GM20000 (cell line): ENCODE measurements around the gene CYP39A1.

ENCODE experiments used
- DNase-seq: peaks from one replicate; pipeline ENCODE4 v3.0.0; 2012; ENCODE audit warnings: low spot score
- TF ChIP-seq, protein P1 (sequence below): IDR thresholded peaks from 2 replicates; pipeline ENCODE4 v1.5.1; 2012; ENCODE audit warnings: mild to moderate bottlenecking, control low read depth; ENCODE audit errors: extremely low read depth, missing control alignments

CYP39A1 gene

DNA sequence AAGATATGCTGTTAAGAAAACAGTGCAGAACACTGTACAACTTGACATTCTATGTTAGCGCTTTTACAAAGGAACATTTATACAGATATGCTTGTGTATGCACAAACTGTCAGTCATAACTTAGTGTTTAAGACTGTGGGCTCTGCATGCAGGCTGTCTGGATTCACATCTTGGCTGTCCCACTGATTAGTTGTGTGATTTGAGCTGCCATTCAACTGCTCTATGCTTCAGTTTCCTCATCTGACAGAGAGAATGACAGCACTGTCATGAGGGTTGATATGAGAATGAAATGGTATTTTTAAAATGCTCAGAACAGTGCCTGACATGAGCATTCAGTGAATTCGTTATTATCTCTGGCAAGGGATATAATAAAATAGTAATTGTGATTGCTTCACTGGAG lies 8.9 kb upstream of the CYP39A1 start:
- TF ChIP-seq, protein P1, sequence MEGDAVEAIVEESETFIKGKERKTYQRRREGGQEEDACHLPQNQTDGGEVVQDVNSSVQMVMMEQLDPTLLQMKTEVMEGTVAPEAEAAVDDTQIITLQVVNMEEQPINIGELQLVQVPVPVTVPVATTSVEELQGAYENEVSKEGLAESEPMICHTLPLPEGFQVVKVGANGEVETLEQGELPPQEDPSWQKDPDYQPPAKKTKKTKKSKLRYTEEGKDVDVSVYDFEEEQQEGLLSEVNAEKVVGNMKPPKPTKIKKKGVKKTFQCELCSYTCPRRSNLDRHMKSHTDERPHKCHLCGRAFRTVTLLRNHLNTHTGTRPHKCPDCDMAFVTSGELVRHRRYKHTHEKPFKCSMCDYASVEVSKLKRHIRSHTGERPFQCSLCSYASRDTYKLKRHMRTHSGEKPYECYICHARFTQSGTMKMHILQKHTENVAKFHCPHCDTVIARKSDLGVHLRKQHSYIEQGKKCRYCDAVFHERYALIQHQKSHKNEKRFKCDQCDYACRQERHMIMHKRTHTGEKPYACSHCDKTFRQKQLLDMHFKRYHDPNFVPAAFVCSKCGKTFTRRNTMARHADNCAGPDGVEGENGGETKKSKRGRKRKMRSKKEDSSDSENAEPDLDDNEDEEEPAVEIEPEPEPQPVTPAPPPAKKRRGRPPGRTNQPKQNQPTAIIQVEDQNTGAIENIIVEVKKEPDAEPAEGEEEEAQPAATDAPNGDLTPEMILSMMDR: no peak
- no peak for DNase-seq

DNA sequence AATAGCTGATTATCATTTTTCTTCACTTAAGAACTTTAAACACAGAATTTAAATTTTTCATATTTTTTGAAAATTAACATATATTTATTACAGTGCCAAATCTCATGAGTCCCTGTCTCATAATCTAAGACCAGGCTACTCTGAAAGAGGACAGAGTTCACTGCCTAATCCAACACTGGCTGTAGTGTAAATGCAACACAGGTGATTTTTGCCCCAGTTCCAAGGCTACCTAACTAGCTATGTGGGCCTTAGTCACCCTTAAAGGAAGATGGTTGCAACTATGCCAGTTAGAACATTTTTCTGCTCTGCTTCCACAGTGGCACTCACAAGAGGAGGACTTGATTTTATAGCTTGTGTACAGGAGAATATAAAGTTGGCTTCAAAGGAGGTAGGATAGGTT lies 5.0 kb upstream of the CYP39A1 start:
- DNase-seq: no peak
- TF ChIP-seq, protein P1: no peak

DNA sequence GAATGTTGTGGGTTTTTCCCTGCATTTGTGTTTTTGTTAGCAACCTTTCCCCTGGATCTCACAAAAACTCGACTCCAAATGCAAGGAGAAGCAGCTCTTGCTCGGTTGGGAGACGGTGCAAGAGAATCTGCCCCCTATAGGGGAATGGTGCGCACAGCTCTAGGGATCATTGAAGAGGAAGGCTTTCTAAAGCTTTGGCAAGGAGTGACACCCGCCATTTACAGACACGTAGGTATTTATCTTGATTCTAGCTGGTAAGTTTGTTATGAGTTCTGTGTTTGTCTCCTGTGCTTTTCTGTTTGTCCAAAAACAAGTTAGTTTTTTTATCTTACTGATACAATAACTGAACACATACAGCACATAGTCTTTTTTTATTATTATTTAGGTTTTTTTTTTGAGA lies 3.2 kb upstream of the CYP39A1 start:
- TF ChIP-seq, protein P1: no peak
- DNase-seq: no peak

GRCh38 chr6:46653439-46654195 lies 999 bp upstream of the CYP39A1 start:
- TF ChIP-seq, protein P1: no peak
- no peak for DNase-seq

DNA sequence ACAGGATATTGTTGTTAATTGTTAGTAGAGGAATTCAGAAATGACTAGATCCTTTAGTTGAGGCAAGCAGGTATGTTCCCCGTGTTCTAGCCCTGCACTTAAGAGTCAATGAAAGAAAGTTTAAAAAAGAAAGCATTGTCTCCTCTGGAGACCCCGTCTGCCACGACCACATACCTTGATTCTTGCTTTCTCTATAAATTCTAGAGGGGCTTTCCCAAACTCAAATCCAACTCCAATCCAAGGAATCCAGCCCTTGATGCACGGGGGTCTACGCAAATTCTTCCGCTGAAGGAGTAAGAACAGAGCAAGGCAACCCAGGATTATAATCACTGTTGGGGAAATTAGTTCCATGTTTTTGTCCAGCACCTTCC lies 401 bp downstream of the CYP39A1 start:
- DNase-seq: no peak
- TF ChIP-seq, protein P1: no peak

- TF ChIP-seq, protein P1: no peak
- no peak for DNase-seq
These were observed 802 bp downstream of the CYP39A1 start for GRCh38 chr6:46651816-46652215.

- no peak for DNase-seq
- TF ChIP-seq, protein P1: no peak
These were observed 1.6 kb downstream of the CYP39A1 start for GRCh38 chr6:46651006-46651405.
